Mesothelial cell of epicardium (in vitro differentiated cells): Measurements from ENCODE around the gene CDH23. TPM values are rescaled to one million over a fixed set of nuclear protein-coding genes. Genes with fewer than 3 reads are reported as not detected.

Experiments
- DNase-seq, 2 experiments: peaks; one replicate each; pipeline ENCODE4 v3.0.0; 2021; ENCODE audit warnings: low spot score in 2 of 2; ENCODE audit not compliant: unreplicated experiment in 2 of 2
- H3K27ac Mint-ChIP-seq: 2 replicates; pipeline ENCODE4 v1.8.0; 2021; ENCODE audit warnings: mixed read lengths
- H3K27me3 Mint-ChIP-seq: 2 replicates; pipeline ENCODE4 v1.8.0; 2021; ENCODE audit warnings: low read depth, mixed read lengths
- H3K36me3 Mint-ChIP-seq: 2 replicates; pipeline ENCODE4 v1.8.0; 2021; ENCODE audit warnings: mixed read lengths
- H3K4me1 Mint-ChIP-seq: 2 replicates; pipeline ENCODE4 v1.8.0; 2021; ENCODE audit warnings: mixed read lengths
- H3K4me3 Mint-ChIP-seq: 2 replicates; pipeline ENCODE4 v1.8.0; 2021; ENCODE audit warnings: mild to moderate bottlenecking, moderate library complexity, mixed read lengths
- H3K9me3 Mint-ChIP-seq: 2 replicates; pipeline ENCODE4 v1.8.0; 2021; ENCODE audit warnings: mixed read lengths
- total RNA-seq: library from RNA; stranded (reverse); gene quantifications from 3 replicates; pipeline ENCODE4 v1.2.1, GENCODE V29; 2021
- TF ChIP-seq, protein P1 (sequence below): fragments of 200-600 bp; sonication (generic); IDR thresholded peaks from one replicate; pipeline ENCODE4 v1.5.0; 2021; ENCODE audit warnings: antibody characterized with exemption; ENCODE audit not compliant: unreplicated experiment

Gene CDH23
- total RNA-seq, 1 donor from 2014 or later = 2.5 TPM

DNA sequence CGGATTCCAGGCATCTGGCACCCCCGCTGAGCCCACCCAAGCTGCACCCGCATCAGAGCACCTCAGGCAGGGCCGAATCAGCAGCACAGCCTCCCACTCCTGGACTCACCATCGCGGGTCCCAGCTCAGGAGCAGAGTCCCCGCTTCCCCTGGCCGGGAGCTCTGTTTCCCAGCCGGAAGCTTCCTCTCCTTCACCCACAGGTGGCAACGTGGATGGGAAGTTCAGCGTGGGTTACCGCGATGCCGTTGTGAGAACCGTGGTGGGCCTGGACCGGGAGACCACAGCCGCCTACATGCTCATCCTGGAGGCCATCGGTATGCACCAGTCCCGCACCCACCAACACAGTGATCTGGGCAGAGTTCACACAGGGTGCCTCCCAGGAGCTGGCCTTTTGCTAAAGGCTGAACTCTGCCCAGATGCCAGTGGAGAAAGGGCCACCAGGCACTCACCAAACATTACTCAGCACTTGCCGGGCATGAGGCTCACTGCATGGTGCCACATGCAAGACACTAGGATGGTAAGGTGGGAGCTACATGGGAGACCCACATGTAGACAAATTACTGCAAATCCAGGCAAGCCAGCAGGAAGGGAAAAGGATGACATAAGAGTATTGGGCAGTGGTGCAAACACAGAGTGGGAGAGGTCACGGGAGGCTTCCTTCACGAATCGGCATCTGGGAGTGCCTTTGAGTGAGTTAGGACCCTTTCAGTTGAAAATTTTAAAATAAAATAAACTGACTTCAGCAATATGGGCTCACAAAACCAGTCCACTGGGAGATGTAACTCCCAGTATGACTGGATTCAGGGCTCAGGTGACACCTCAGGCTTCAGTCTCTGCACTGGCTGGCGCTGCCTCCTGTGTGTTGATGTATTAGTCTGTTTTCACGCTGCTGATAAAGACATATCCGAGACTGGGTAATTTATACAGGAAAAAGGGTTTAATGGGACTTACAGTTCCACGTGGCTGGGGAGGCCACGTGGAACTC lies 312.5 kb downstream of the CDH23 start:
- no peak for DNase-seq
- Mint-ChIP-seq H3K27me3 (no peaks in the 10 kb centered on the region), H3K9me3 (no peaks in the 10 kb centered on the region), H3K4me3 (no peak overlapping the region), H3K4me1 (peaks cover 22% of the 10 kb centered on the region), H3K27ac (no peak overlapping the region), H3K36me3 (no peaks in the 10 kb centered on the region)
- TF ChIP-seq, protein P1, sequence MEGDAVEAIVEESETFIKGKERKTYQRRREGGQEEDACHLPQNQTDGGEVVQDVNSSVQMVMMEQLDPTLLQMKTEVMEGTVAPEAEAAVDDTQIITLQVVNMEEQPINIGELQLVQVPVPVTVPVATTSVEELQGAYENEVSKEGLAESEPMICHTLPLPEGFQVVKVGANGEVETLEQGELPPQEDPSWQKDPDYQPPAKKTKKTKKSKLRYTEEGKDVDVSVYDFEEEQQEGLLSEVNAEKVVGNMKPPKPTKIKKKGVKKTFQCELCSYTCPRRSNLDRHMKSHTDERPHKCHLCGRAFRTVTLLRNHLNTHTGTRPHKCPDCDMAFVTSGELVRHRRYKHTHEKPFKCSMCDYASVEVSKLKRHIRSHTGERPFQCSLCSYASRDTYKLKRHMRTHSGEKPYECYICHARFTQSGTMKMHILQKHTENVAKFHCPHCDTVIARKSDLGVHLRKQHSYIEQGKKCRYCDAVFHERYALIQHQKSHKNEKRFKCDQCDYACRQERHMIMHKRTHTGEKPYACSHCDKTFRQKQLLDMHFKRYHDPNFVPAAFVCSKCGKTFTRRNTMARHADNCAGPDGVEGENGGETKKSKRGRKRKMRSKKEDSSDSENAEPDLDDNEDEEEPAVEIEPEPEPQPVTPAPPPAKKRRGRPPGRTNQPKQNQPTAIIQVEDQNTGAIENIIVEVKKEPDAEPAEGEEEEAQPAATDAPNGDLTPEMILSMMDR = no peak

DNA sequence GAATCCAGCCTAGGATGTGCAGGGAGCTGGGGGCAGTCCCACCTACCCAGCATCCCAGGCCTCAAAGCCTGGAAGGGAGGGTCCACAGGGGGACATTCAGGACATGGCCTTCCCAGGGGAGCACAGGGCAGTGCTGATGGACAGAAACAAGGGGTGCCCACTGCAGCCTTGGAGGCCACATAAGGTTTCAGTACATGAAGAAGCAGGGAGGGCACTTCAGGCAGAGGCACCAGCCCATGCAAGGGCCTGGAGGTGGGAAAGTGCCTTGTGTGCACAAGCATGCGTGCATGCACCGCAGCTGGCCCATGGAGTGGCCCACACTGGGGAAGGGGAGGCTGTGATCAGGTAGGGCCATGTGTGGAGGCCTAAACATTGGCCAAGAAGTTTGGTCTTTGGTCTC lies 313.8 kb downstream of the CDH23 start:
- no peak for DNase-seq
- no peak overlapping the region for H3K4me3 Mint-ChIP-seq
- TF ChIP-seq, protein P1 = no peak
- peaks cover 25% of the 10 kb centered on the region for H3K4me1 Mint-ChIP-seq
- H3K36me3 Mint-ChIP-seq = no peaks in the 10 kb centered on the region
- no peaks in the 10 kb centered on the region for H3K9me3 Mint-ChIP-seq
- H3K27ac Mint-ChIP-seq = no peak overlapping the region
- no peaks in the 10 kb centered on the region for H3K27me3 Mint-ChIP-seq

DNA sequence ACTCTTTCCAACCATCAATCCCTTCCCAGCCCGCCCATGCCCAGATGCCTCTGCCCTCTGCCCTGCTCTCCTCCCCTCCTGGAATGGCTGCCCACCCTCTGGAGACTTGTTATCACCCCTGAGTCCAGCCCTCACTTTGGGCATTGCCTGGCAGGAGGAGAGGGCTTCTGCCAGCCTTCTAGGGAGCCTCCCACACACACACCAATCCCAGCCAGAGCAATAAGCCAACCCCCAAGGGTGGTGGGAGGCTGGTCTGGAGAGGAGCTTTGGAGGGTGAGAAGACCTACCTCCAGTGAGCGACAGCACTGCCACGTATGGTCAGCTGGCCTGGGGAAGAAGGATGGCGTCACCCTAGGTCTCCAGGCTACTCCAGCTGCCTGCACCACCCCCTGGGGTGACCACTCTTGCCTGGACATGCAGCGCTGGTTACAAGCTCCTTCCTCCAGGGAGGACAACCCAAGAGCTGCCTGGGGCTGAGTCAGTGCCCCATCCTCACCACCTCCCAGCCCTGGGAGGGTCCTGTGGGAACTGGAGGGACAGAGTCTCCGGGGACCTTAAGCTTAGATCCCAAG lies 314.4 kb downstream of the CDH23 start:
- H3K27me3 Mint-ChIP-seq = no peaks in the 10 kb centered on the region
- peaks cover 25% of the 10 kb centered on the region for H3K4me1 Mint-ChIP-seq
- no peaks in the 10 kb centered on the region for H3K36me3 Mint-ChIP-seq
- no peak for DNase-seq
- no peak overlapping the region for H3K27ac Mint-ChIP-seq
- H3K4me3 Mint-ChIP-seq = no peak overlapping the region
- no peaks in the 10 kb centered on the region for H3K9me3 Mint-ChIP-seq
- TF ChIP-seq, protein P1 = no peak

DNA sequence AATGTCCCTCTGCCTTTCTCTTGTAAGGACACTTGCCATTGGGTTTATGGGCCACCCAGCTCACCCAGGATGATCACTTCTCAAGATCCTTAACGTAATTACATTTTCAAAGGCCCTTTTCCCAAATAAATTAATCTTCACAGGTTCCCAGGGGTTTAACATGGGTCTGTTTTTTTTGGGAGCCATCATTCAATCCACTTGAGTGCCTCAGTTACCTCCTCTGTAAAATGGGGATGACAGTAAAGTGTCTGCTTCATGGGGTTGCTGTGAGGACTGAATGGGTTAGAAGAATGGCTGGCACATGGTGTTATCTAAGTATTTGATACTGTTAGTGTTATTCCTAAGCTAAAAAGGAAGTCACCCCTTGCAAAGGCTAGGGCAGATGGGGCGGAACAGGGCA lies 315.4 kb downstream of the CDH23 start:
- Mint-ChIP-seq H3K36me3 (no peaks in the 10 kb centered on the region), H3K4me1 (peaks cover 25% of the 10 kb centered on the region), H3K27me3 (no peaks in the 10 kb centered on the region), H3K9me3 (no peaks in the 10 kb centered on the region), H3K4me3 (no peak overlapping the region), H3K27ac (no peak overlapping the region)
- no peak for DNase-seq
- TF ChIP-seq, protein P1 = no peak

DNA sequence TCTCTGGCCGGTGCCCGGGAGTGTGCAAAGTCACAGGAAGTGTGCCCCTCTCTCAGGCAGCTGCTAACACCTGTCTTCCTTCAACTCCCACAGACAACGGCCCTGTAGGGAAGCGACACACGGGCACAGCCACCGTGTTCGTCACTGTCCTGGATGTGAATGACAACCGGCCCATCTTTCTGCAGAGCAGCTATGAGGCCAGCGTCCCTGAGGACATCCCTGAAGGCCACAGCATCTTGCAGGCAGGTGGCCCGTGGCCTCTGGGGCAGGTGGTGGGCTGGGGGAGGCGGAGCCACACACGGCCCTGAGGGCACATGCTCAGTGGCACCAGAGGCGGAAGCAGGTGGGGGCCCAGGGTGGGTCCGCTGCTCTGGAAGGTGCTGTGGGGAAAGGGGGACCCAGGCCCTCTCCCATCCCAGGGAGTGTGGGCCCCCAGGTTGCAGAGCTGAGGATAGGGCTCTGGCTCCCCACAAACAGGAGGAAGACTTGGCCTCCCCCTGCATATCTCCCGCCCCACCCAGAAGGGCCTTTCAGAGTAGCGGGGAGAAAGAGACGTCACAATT lies 315.9 kb downstream of the CDH23 start:
- peak overlapping the region; percentile 90 for H3K27ac Mint-ChIP-seq
- H3K27me3 Mint-ChIP-seq = no peaks in the 10 kb centered on the region
- TF ChIP-seq, protein P1 = no peak
- no peak overlapping the region for H3K4me3 Mint-ChIP-seq
- peaks cover 29% of the 10 kb centered on the region for H3K4me1 Mint-ChIP-seq
- DNase-seq = no peak
- H3K36me3 Mint-ChIP-seq = no peaks in the 10 kb centered on the region
- H3K9me3 Mint-ChIP-seq = no peaks in the 10 kb centered on the region
